IPS-18a (cell line): Measurements from ENCODE around the gene SUFU.
"Not testable (repeated sequence)": the region's sequence is repeated elsewhere in the genome, so short reads cannot be mapped to it uniquely, and the experiment has no call there.

Experiments
- H3K27ac ChIP-seq: one replicate; pipeline ENCODE4 v1.5.1; 2013; ENCODE audit warnings: low read length
- H3K27me3 ChIP-seq: one replicate; pipeline ENCODE4 v1.6.1; 2013; ENCODE audit warnings: mild to moderate bottlenecking, low read length; ENCODE audit not compliant: control insufficient read depth, insufficient read depth
- H3K36me3 ChIP-seq: one replicate; pipeline ENCODE4 v1.6.1; 2013; ENCODE audit warnings: low read depth, low read length; ENCODE audit not compliant: control insufficient read depth
- H3K4me1 ChIP-seq: one replicate; pipeline ENCODE4 v1.6.1; 2013; ENCODE audit warnings: low read depth, low read length; ENCODE audit not compliant: control insufficient read depth
- H3K4me3 ChIP-seq: one replicate; pipeline ENCODE4 v1.5.1; 2013; ENCODE audit warnings: low read length
- H3K9ac ChIP-seq: one replicate; pipeline ENCODE4 v1.6.1; 2013; ENCODE audit warnings: mild to moderate bottlenecking, low read length, moderate library complexity
- H3K9me3 ChIP-seq: one replicate; pipeline ENCODE4 v1.6.1; 2013; ENCODE audit warnings: low read depth, low read length; ENCODE audit not compliant: control insufficient read depth

The SUFU gene

GRCh38 chr10:102485093-102485784 lies 18.5 kb upstream of the SUFU start:
- no peaks in the 10 kb centered on the region for H3K4me1 ChIP-seq
- H3K4me3 ChIP-seq = no peak overlapping the region
- no peaks in the 10 kb centered on the region for H3K9me3 ChIP-seq
- H3K27me3 ChIP-seq = no peaks in the 10 kb centered on the region
- no peak overlapping the region for H3K27ac ChIP-seq
- peaks cover 82% of the 10 kb centered on the region for H3K36me3 ChIP-seq
- no peak overlapping the region for H3K9ac ChIP-seq

GRCh38 chr10:102491136-102491535 lies 12.6 kb upstream of the SUFU start:
- Histone ChIP-seq H3K36me3 (peaks cover 28% of the 10 kb centered on the region), H3K9me3 (no peaks in the 10 kb centered on the region), H3K27ac (no peak overlapping the region), H3K9ac (no peak overlapping the region), H3K4me1 (no peaks in the 10 kb centered on the region), H3K27me3 (no peaks in the 10 kb centered on the region), H3K4me3 (no peak overlapping the region)

GRCh38 chr10:102492344-102492939 lies 11.3 kb upstream of the SUFU start:
- peaks cover 22% of the 10 kb centered on the region for H3K36me3 ChIP-seq
- H3K9ac ChIP-seq = no peak overlapping the region
- no peak overlapping the region for H3K27ac ChIP-seq
- no peaks in the 10 kb centered on the region for H3K9me3 ChIP-seq
- H3K4me3 ChIP-seq = no peak overlapping the region
- H3K4me1 ChIP-seq = no peaks in the 10 kb centered on the region
- H3K27me3 ChIP-seq = no peaks in the 10 kb centered on the region

GRCh38 chr10:102492983-102493382 lies 10.8 kb upstream of the SUFU start:
- Histone ChIP-seq H3K4me3 (no peak overlapping the region), H3K4me1 (no peaks in the 10 kb centered on the region), H3K9me3 (no peaks in the 10 kb centered on the region), H3K27ac (no peak overlapping the region), H3K36me3 (peaks cover 19% of the 10 kb centered on the region), H3K9ac (no peak overlapping the region), H3K27me3 (no peaks in the 10 kb centered on the region)

GRCh38 chr10:102493771-102494170 lies 10.0 kb upstream of the SUFU start:
- Histone ChIP-seq H3K36me3 (peaks cover 11% of the 10 kb centered on the region), H3K9ac (no peak overlapping the region), H3K4me1 (no peaks in the 10 kb centered on the region), H3K4me3 (no peak overlapping the region), H3K27ac (no peak overlapping the region), H3K27me3 (no peaks in the 10 kb centered on the region), H3K9me3 (no peaks in the 10 kb centered on the region)

GRCh38 chr10:102497545-102497944 lies 6.2 kb upstream of the SUFU start:
- no peaks in the 10 kb centered on the region for H3K27me3 ChIP-seq
- H3K9me3 ChIP-seq = no peaks in the 10 kb centered on the region
- no peaks in the 10 kb centered on the region for H3K4me1 ChIP-seq
- H3K9ac ChIP-seq = no peak overlapping the region
- no peaks in the 10 kb centered on the region for H3K36me3 ChIP-seq
- H3K4me3 ChIP-seq = no peak overlapping the region
- no peak overlapping the region for H3K27ac ChIP-seq

- no peaks in the 10 kb centered on the region for H3K36me3 ChIP-seq
- H3K9me3 ChIP-seq = no peaks in the 10 kb centered on the region
- H3K27me3 ChIP-seq = no peaks in the 10 kb centered on the region
- H3K27ac ChIP-seq = no peak overlapping the region
- H3K4me1 ChIP-seq = peaks cover 6% of the 10 kb centered on the region
- no peak overlapping the region for H3K4me3 ChIP-seq
- H3K9ac ChIP-seq = no peak overlapping the region
Observed at GRCh38 chr10:102499356-102499755, 4.4 kb upstream of the SUFU start.

- not testable (repeated sequence) for H3K9me3 ChIP-seq, H3K4me1 ChIP-seq, H3K9ac ChIP-seq, H3K27ac ChIP-seq, H3K36me3 ChIP-seq
- H3K4me3 ChIP-seq = peak overlapping the region; percentile 89
- peaks cover 11% of the 10 kb centered on the region for H3K27me3 ChIP-seq
Observed at GRCh38 chr10:102500686-102501085, 3.1 kb upstream of the SUFU start.

GRCh38 chr10:102501201-102502028 lies 2.4 kb upstream of the SUFU start:
- H3K9me3 ChIP-seq = no peaks in the 10 kb centered on the region
- H3K4me3 ChIP-seq = peak overlapping the region; percentile 89
- H3K27ac ChIP-seq = peak overlapping the region; percentile 74
- H3K9ac ChIP-seq = peak overlapping the region; percentile 68
- H3K4me1 ChIP-seq = peaks cover 6% of the 10 kb centered on the region
- H3K36me3 ChIP-seq = no peaks in the 10 kb centered on the region
- H3K27me3 ChIP-seq = peaks cover 11% of the 10 kb centered on the region

- no peak overlapping the region for H3K27ac ChIP-seq
Observed at GRCh38 chr10:102502029-102502336, 1.8 kb upstream of the SUFU start.

GRCh38 chr10:102502337-102503151 lies 1.2 kb upstream of the SUFU start, which contains the start of gene ACTR1A:
ACTR1A (minus strand) TSS chr10:102502712; CDS start chr10:102502647, 65 bp downstream.
- H3K9me3 ChIP-seq = no peaks in the 10 kb centered on the region
- H3K4me1 ChIP-seq = peaks cover 6% of the 10 kb centered on the region
- no peaks in the 10 kb centered on the region for H3K36me3 ChIP-seq
- H3K9ac ChIP-seq = peak within 1 kb of the TSS; percentile 79
- H3K27ac ChIP-seq = peak within 1 kb of the TSS; percentile 74
- peak within 1 kb of the TSS; percentile 89 for H3K4me3 ChIP-seq
- H3K27me3 ChIP-seq = peaks cover 11% of the 10 kb centered on the region

More at GRCh38 chr10:102502029-102502336, 1.8 kb upstream of the SUFU start:
- peak overlapping the region; percentile 79 for H3K9ac ChIP-seq
- H3K4me1 ChIP-seq = peaks cover 6% of the 10 kb centered on the region
- no peaks in the 10 kb centered on the region for H3K9me3 ChIP-seq
- H3K36me3 ChIP-seq = no peaks in the 10 kb centered on the region
- peak overlapping the region; percentile 89 for H3K4me3 ChIP-seq
- H3K27me3 ChIP-seq = peaks cover 11% of the 10 kb centered on the region
